AG10803 (cell line): Measurements from ENCODE around the gene HS2ST1.

ENCODE experiments used
- DNase-seq: peaks from one replicate; pipeline ENCODE4 v3.0.0; 2010; ENCODE audit warnings: low read depth
- H3K4me3 ChIP-seq: 2 replicates; pipeline ENCODE4 v1.5.1; 2011; ENCODE audit warnings: mild to moderate bottlenecking, low read length, control low read depth
- CTCF ChIP-seq: conservative IDR thresholded peaks from 2 replicates; pipeline ENCODE4 v1.5.1; 2011; ENCODE audit warnings: mild to moderate bottlenecking, low read length, control low read depth, inconsistent platforms

HS2ST1 gene

GRCh38 chr1:87127581-87127980 lies 213.1 kb downstream of the HS2ST1 start:
- no peak for TF ChIP-seq CTCF
- no peak overlapping the region for H3K4me3 ChIP-seq
- no peak for DNase-seq

GRCh38 chr1:87129038-87129437 lies 214.6 kb downstream of the HS2ST1 start:
- no peak for DNase-seq
- H3K4me3 ChIP-seq: no peak overlapping the region
- no peak for TF ChIP-seq CTCF

- DNase-seq: peak; percentile 22
- no peak overlapping the region for H3K4me3 ChIP-seq
- TF ChIP-seq CTCF: no peak
These were observed 215.2 kb downstream of the HS2ST1 start for GRCh38 chr1:87129606-87130005.

- no peak for DNase-seq
- H3K4me3 ChIP-seq: no peak overlapping the region
- no peak for TF ChIP-seq CTCF
These were observed 216.0 kb downstream of the HS2ST1 start for GRCh38 chr1:87130438-87130837.

GRCh38 chr1:87131809-87132283 lies 217.4 kb downstream of the HS2ST1 start:
- TF ChIP-seq CTCF: peak; percentile 86
- DNase-seq: peak; percentile 81
- peak overlapping the region; percentile 51 for H3K4me3 ChIP-seq

GRCh38 chr1:87132284-87132870 lies 217.9 kb downstream of the HS2ST1 start:
- DNase-seq: no peak
- H3K4me3 ChIP-seq: peak overlapping the region; percentile 51
- no peak for TF ChIP-seq CTCF

GRCh38 chr1:87134061-87134460 lies 219.6 kb downstream of the HS2ST1 start:
- TF ChIP-seq CTCF: no peak

More at GRCh38 chr1:87134061-87134460, 219.6 kb downstream of the HS2ST1 start:
- DNase-seq: no peak
- no peak overlapping the region for H3K4me3 ChIP-seq
